IPS-11a (cell line): ENCODE data around the gene OR6J1.
"Not testable (repeated sequence)": the region's sequence is repeated elsewhere in the genome, so short reads cannot be mapped to it uniquely, and the experiment has no call there.

ENCODE experiments used
- H3K4me3 ChIP-seq: one replicate; pipeline ENCODE4 v1.5.1; 2013; ENCODE audit warnings: low read depth, low read length, control low read depth

Gene OR6J1

GRCh38 chr14:22644305-22644635 is at the start of gene OR6J1:
TSS of gene OR6J1 (minus strand) at chr14:22644352. CDS start at chr14:22634811, 9,541 bp downstream.
- no peak within 1 kb of the TSS for H3K4me3 ChIP-seq

GRCh38 chr14:22692194-22692593 is 48.0 kb upstream of the OR6J1 start:
- no peak overlapping the region for H3K4me3 ChIP-seq

- no peak overlapping the region for H3K4me3 ChIP-seq
Observed at GRCh38 chr14:22691171-22691570, 47.0 kb upstream of the OR6J1 start.

GRCh38 chr14:22689199-22689598 is 45.0 kb upstream of the OR6J1 start:
- no peak overlapping the region for H3K4me3 ChIP-seq

GRCh38 chr14:22687969-22688368 is 43.8 kb upstream of the OR6J1 start:
- not testable (repeated sequence) for H3K4me3 ChIP-seq

GRCh38 chr14:22686176-22686611 is 42.0 kb upstream of the OR6J1 start:
- H3K4me3 ChIP-seq, result not testable (repeated sequence)

GRCh38 chr14:22685467-22685866 is 41.3 kb upstream of the OR6J1 start:
- H3K4me3 ChIP-seq, result no peak overlapping the region

GRCh38 chr14:22683428-22683827 is 39.3 kb upstream of the OR6J1 start:
- not testable (repeated sequence) for H3K4me3 ChIP-seq

GRCh38 chr14:22678221-22678620 is 34.1 kb upstream of the OR6J1 start:
- H3K4me3 ChIP-seq, result no peak overlapping the region

- not testable (repeated sequence) for H3K4me3 ChIP-seq
Observed at GRCh38 chr14:22677551-22677950, 33.4 kb upstream of the OR6J1 start.

- H3K4me3 ChIP-seq, result no peak overlapping the region
Observed at GRCh38 chr14:22671622-22672021, 27.5 kb upstream of the OR6J1 start.

- H3K4me3 ChIP-seq, result no peak overlapping the region
Observed at GRCh38 chr14:22668863-22669262, 24.7 kb upstream of the OR6J1 start.

GRCh38 chr14:22668417-22668816 is 24.3 kb upstream of the OR6J1 start:
- no peak overlapping the region for H3K4me3 ChIP-seq

- H3K4me3 ChIP-seq, result no peak overlapping the region
Observed at GRCh38 chr14:22667881-22668280, 23.7 kb upstream of the OR6J1 start.

GRCh38 chr14:22666203-22666893 is 22.2 kb upstream of the OR6J1 start:
- no peak overlapping the region for H3K4me3 ChIP-seq

GRCh38 chr14:22664261-22664660 is 20.1 kb upstream of the OR6J1 start:
- no peak overlapping the region for H3K4me3 ChIP-seq

- no peak overlapping the region for H3K4me3 ChIP-seq
Observed at GRCh38 chr14:22660654-22661053, 16.5 kb upstream of the OR6J1 start.

GRCh38 chr14:22658946-22659345 is 14.8 kb upstream of the OR6J1 start:
- no peak overlapping the region for H3K4me3 ChIP-seq

GRCh38 chr14:22657861-22658260 is 13.7 kb upstream of the OR6J1 start:
- H3K4me3 ChIP-seq, result no peak overlapping the region

- H3K4me3 ChIP-seq, result no peak overlapping the region
Observed at GRCh38 chr14:22656945-22657731, 13.0 kb upstream of the OR6J1 start.

GRCh38 chr14:22656226-22656625 is 12.1 kb upstream of the OR6J1 start:
- no peak overlapping the region for H3K4me3 ChIP-seq

- no peak overlapping the region for H3K4me3 ChIP-seq
Observed at GRCh38 chr14:22653012-22653621, 9.0 kb upstream of the OR6J1 start.
